ENCODE data around the gene RNF4. TPM values are rescaled to one million over a fixed set of nuclear protein-coding genes. Genes with fewer than 3 reads are reported as not detected.

Gene RNF4
- total RNA-seq, 2 donors from 2014 or later = 29.0 to 29.3 TPM

DNA sequence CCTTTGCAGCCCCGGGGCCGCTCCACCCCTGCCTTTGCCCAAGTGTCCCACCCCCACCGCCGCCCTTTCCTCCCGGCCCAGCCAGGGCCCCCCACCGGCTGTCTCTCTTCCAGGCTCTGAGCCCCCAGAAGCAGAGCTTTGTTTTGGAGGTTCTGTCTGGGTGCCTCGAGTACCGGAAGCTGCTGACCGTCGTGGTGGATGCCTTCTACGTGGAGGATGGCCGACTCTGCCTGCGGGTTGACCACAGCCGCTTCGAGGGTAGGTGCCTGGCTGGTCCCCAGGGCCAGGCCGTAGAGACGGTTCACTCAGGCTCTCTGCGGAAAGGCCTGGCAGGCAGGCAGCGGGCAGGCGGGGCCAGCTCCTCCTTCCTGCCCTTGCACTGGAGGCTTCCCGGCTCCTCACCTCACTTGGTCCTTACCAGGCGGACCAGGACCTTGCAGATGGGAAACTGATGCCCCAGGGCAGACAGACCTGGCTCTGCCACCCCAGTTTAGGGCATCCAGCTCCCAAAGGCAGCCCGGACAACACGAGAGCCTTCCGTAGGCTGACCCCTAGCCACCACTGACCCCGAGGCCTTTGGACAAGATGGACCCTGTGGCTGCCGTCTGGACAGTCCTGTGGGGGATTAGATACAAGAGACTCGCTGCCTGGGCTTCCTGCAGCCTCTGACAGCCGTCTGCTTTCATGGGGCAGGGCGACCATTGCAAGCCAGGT lies 32.0 kb upstream of the RNF4 start:
- H3K9me3 ChIP-seq = no peaks in the 10 kb centered on the region
- no peak for ATAC-seq
- 81 to 82% methylated on average over 19 to 29 of the region's 30 CpGs for WGBS, 2 donors
- H3K27me3 ChIP-seq = no peaks in the 10 kb centered on the region
- H3K4me3 ChIP-seq = no peak overlapping the region
- H3K36me3 ChIP-seq (replicated peaks in 1 of 2; ENCODE audit: insufficient read depth in 1 of 2, low read depth in 2 of 2) = no peaks in the 10 kb centered on the region
- no peak overlapping the region for H3K27ac ChIP-seq
- intact Hi-C loops (cut with DNase I) = no loop called here
- TF ChIP-seq POLR2A (IDR thresholded peaks at IDR 0.05) (no peak), CTCF (IDR thresholded peaks at IDR 0.05) (no peak)
- DNase-seq = no peak
- H3K4me1 ChIP-seq = peaks cover 4% of the 10 kb centered on the region

- Histone ChIP-seq H3K9me3 (no peaks in the 10 kb centered on the region), H3K27ac (no peak overlapping the region), H3K4me3 (no peak overlapping the region), H3K36me3 (replicated peaks in 1 of 2; ENCODE audit: insufficient read depth in 1 of 2, low read depth in 2 of 2) (no peaks in the 10 kb centered on the region), H3K27me3 (no peaks in the 10 kb centered on the region), H3K4me1 (peaks cover 4% of the 10 kb centered on the region)
- intact Hi-C loops (cut with DNase I) = no loop called here
- 80 to 90% methylated on average over 22 to 25 of the region's 25 CpGs for WGBS, 2 donors
- no peak for TF ChIP-seq CTCF (IDR thresholded peaks at IDR 0.05)
- no peak for TF ChIP-seq POLR2A (IDR thresholded peaks at IDR 0.05)
- no peak for ATAC-seq
- no peak for DNase-seq
Observed at GRCh38 chr4:2437475-2438215, 31.3 kb upstream of the RNF4 start.

DNA sequence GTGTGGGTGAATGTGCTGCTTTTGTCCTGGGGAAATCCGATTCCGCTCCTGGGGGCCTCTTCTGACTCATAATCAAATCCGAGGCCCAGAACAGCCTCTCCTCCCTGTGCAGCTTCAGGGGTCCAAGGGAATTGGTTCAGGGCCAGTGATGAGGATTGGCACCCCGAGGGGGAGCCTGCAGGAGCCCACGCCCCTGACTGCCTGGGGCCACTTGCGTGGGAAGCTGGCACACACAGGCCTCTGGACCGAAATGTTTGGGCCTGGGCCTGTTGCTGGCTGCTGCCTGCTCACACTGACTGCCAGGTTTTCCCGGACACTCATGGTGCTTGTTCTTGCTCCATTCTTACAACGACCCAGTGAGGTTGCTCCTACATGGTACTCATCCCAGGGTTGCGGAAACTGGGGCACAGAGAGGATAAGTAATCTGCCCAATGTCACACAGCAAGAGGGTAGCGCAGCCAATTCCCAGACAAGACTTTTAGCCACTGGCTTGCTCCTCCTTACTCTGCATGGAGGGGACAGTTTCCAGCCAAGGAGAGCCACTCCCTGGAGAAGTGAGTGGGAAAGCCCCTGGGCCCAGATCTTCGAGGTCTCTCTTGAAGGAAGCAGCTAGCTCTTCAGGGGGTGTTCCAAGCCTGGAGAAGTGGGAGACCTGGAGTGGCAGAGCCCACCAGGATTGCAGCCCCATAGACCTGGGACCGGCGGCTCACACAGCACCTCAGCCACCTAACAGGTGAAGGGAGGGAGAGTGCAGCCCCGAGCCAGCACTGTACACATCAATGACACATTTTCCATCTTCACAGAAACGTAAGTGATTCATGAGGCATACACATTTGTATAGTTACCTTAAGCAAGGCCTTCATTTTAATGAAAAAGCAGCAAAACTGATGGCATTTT lies 29.8 kb upstream of the RNF4 start:
- Histone ChIP-seq H3K4me1 (peaks cover 4% of the 10 kb centered on the region), H3K36me3 (replicated peaks in 1 of 2; ENCODE audit: insufficient read depth in 1 of 2, low read depth in 2 of 2) (no peaks in the 10 kb centered on the region), H3K9me3 (no peaks in the 10 kb centered on the region), H3K27me3 (no peaks in the 10 kb centered on the region), H3K27ac (no peak overlapping the region), H3K4me3 (no peak overlapping the region)
- DNase-seq (peak in 1 of 4 donors; percentile 8), ATAC-seq (no peak)
- intact Hi-C loops (cut with DNase I) = no loop called here
- TF ChIP-seq POLR2A (IDR thresholded peaks at IDR 0.05) (no peak), CTCF (IDR thresholded peaks at IDR 0.05) (no peak)
- 79 to 86% methylated on average over 9 to 16 of the region's 16 CpGs for WGBS, 2 donors

DNA sequence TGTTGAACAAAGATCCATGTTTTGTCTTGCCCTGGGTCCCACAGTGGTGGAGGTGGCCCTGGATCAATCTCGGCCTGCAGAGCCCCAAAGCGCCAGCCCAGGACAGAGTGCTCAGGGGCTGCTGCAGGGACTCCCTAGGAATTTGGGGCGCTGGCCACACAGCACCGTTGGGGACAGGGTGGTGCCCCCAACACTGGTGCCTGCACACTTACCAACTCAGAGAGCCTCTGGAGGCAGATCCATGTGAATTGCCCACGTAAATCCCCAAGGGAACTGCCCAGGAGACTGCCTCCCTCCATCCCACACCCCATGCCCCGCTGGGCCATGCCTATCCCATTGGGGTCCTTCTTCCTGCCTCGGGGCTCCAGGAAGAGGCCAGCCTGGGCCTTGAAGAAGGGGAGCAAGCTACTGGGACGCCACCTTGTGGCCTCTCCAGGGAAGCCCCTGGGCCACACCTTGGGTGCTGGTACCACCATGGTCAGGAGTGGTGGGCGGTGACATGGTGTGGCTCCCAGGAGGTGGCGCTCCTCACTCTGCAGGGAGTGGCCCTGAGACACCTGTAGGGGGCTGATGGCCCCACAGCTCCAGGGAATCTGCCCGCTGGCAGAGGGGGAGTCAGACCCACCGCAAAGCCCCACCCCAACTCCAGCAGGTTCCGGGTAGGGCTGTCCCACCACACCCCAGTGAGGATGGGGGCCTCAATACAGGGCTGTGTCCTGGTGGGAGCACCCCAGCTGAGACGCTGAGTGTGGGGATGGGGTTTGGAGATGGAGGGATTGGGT lies 27.3 kb upstream of the RNF4 start:
- H3K4me1 ChIP-seq = peaks cover 4% of the 10 kb centered on the region
- no peak overlapping the region for H3K4me3 ChIP-seq
- ATAC-seq (peak; percentile 70), DNase-seq (peak; percentile 58 to 81 (median 72))
- H3K36me3 ChIP-seq (replicated peaks in 1 of 2; ENCODE audit: insufficient read depth in 1 of 2, low read depth in 2 of 2) = no peaks in the 10 kb centered on the region
- no peaks in the 10 kb centered on the region for H3K27me3 ChIP-seq
- peak; percentile 50 to 81 (median 67) for TF ChIP-seq CTCF (IDR thresholded peaks at IDR 0.05)
- no peak for TF ChIP-seq POLR2A (IDR thresholded peaks at IDR 0.05)
- 42 to 43% methylated on average over 7 to 14 of the region's 14 CpGs for WGBS, 2 donors
- H3K9me3 ChIP-seq = no peaks in the 10 kb centered on the region
- intact Hi-C loops (cut with DNase I) = loop anchor here (10.0 kb wide), 1 partner anchor 227 kb away; no protein-coding TSS in a partner anchor
- H3K27ac ChIP-seq = no peak overlapping the region

Measured in body of pancreas (tissue), 4 donors.